ENCODE results near the gene CENPM. TPM values are rescaled to one million over a fixed set of nuclear protein-coding genes. Genes with fewer than 3 reads are reported as not detected.

The CENPM gene
- polyA plus RNA-seq, 10 donors = 4.3 to 9.7 (median 6.0) TPM

DNA sequence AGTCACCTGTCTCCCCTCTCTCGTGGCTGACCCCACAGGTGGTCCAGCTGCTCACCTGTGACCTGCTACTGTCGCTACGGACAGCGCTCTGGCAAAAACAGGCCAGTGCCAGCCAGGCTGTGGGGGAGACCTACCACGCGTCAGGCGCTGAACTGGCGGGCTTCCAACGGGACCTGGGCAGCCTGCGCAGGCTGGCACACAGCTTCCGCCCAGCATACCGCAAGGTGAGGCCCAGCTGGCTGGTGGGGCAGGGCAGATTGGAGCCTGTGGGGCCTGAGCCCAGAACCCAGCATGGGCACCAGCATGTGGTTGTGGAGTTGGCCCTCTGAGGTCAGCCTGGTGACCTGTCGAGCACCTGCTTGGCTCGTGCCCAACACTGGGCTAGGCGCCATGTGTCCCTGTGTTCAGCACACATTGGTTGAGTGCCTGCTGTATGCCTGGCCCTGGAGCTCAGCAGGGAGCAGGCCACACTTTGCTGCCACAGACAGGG is 44.0 kb downstream of the CENPM start:
- DNase-seq = no peak

DNA sequence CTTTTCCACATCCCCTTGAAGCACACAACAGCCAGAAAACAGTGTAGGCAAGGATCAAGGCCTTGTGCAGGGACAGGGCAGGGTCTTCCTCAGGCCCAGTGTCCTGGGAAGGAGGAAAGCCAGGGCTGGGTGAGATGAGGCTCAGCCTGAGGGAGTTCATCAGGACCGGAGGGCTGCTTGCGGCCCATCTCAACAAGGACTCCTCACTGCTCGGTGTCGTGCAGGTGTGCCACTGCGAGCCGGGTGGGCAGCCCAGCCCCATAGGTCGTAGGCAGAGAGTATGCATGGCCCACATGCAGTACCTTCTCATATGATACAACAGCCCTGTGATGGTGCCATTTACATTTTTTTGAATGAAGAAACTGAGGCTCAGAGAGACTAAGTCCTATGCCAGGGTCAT is 44.9 kb downstream of the CENPM start:
- DNase-seq = no peak

DNA sequence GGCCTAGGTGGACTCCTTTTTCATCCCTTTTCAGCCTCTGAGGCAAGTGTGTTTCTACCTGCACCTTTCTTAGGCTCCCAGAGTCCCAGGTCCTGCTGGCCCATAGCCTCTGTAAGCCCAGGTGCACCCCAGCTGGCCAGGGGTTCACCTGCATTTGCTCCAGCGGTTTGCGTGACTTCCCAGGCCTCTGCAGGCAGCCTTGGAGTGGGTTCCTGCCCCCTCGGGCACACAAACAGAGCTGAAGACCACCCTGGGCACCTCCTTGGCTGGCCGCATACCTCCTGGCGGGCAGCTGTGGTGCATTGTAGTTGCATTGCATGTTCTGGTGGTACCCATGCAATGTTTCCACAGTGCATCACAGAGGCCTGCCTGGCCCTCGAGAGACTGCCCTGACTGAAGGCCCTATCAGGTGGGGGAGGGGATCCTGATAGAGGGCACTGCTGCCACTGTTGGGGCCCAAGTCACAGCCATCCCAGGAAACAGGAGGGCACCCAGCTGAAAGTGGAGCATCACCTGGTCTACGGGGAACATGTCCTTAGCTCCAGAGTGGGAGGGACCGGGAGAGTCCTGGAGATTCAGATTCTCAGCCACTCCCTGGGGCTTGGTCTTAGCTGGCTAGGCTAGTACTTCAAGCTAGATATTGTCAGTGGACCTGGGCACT is 46.2 kb downstream of the CENPM start:
- no peak for DNase-seq

DNA sequence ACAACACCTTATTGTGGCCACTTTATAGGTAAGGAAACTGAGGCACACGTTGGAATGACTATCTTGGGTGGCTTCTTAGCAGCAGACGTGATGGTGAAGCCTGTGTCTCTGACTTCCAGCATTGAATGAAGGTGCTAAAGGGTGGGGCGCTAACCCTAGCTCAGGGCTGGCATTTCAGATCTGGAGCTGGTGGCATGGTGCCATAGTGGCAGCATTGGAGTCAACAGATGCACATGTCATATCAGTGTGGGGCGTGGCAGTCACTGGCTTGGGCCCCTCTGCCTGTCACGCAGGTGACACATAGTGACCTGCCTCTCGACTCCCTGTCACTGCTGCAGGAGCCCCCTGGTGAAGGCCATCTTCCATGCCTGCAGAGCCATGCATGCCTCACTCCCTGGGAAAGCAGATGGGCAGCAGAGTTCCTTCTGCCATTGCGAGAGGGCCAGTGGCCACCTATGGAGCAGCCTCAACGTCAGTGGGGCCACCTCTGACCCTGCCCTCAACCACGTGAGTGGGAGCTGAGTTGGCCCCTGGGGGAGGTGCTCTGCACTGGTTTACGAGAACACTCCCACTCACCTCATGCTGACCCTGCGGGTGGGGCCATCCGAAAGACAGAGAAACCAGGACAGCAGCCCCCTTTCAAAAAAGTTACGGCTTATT is 46.8 kb downstream of the CENPM start:
- peak in 1 of 3 donors; percentile 43 for DNase-seq

DNA sequence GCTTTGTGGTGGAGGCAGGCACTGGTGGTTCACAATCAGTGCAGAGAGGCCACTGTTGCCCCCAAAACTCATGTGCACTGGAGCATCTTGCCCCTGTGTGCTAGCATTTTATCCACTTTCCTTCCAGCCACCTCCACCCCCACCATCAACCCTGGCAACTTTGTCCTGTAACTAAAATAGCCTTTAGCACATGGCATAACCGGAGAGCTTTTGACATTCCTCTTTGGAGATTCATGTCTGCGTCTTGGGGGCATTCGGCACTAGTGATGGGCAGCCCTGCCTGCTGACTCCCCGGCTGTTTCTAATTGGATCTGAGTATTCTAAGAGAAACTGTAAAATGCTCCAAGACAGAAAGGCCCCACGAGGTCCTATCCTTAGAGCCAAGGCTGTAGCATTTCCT is 47.8 kb downstream of the CENPM start:
- peak in 1 of 3 donors; percentile 41 for DNase-seq

- peak in 2 of 3 donors; percentile 32 to 51 for DNase-seq
These were observed 48.3 kb downstream of the CENPM start for GRCh38 chr22:41898645-41899044.

DNA sequence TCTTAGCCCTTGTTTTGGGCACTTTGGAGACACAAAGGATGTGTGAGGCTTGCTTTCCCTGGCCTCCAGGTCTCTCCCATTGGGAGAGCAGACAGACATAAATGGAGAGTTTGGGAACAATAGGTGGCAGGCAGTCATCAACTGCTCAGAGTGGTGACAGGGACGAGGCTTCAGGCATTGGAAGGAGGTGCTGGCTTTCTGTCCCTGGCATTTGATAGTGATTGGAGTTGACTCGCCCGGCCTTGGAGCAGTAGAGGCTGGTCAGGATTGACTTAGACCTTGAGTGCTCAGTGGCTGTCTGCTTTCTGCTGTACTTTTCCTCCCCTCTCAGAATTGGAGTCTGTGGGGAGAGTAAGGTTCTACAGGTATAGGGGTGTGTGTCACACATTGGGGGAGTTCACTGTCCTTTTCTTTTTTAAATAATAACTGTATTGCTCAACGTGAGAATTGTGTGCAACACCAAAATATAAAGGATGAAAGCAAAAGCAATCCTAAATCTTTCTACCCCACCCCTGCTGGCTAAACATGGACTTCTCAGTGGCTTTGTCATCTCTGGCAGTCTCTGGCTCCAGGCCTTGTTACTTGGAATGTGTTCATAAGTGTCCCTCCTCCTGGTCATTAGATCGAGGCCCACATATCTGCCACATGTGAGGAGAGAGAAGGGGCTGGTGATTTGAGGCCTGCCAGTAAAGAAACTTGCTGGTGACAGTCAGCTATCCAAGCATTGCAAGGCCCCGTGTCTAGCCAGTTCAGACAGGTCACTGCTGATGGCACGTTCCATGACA is 53.2 kb downstream of the CENPM start:
- no peak for DNase-seq

GRCh38 chr22:41892721-41893120 is 54.2 kb downstream of the CENPM start:
- no peak for DNase-seq

GRCh38 chr22:41891407-41891806 is 55.5 kb downstream of the CENPM start:
- no peak for DNase-seq

Other genes with a start within 250 kb of the CENPM start
- 1 to 10 TPM in 7 of 10 donors, under 1 TPM in 3; 0.54 to 3.1 (median 1.3) TPM for gene MEI1, start 247.6 kb downstream of the CENPM start, polyA plus RNA-seq (ENCODE audit: insufficient read length in 10 of 10)
- gene CCDC134, start 146.5 kb downstream of the CENPM start, polyA plus RNA-seq (ENCODE audit: insufficient read length in 10 of 10) = 10 to 100 TPM in 1 of 10 donors, 1 to 10 TPM in 9; 7.1 to 10.6 (median 8.5) TPM
- 100 to 1,000 TPM in 1 of 10 donors, 10 to 100 TPM in 9; 60.8 to 102 (median 78.3) TPM for gene SREBF2, start 114.0 kb downstream of the CENPM start, polyA plus RNA-seq (ENCODE audit: insufficient read length in 10 of 10)
- under 1 TPM in 3 of 10 donors, not detected in 7; 0.12 to 0.28 (median 0.14) TPM for gene SHISA8, start 32.1 kb downstream of the CENPM start, polyA plus RNA-seq (ENCODE audit: insufficient read length in 10 of 10)
- 1 to 10 TPM in 8 of 10 donors, under 1 TPM in 2; 0.70 to 2.3 (median 1.4) TPM for gene TNFRSF13C, start 20.3 kb downstream of the CENPM start, polyA plus RNA-seq (ENCODE audit: insufficient read length in 10 of 10)
- 1 to 10 TPM in 6 of 10 donors, under 1 TPM in 4; 0.68 to 2.9 (median 1.1) TPM for gene SEPTIN3, start 22.3 kb upstream of the CENPM start, polyA plus RNA-seq (ENCODE audit: insufficient read length in 10 of 10)
- gene WBP2NL, start 51.6 kb upstream of the CENPM start, polyA plus RNA-seq (ENCODE audit: insufficient read length in 10 of 10) = 1 to 10 TPM in 7 of 10 donors, under 1 TPM in 3; 0.48 to 2.4 (median 1.2) TPM
- gene NAGA, start 123.7 kb upstream of the CENPM start, polyA plus RNA-seq (ENCODE audit: insufficient read length in 10 of 10) = 10 to 100 TPM; 16.9 to 28.0 (median 20.9) TPM
- 10 to 100 TPM; 14.5 to 33.0 (median 19.8) TPM for gene PHETA2, start 127.1 kb upstream of the CENPM start, polyA plus RNA-seq (ENCODE audit: insufficient read length in 10 of 10)
- gene SMDT1, start 132.5 kb upstream of the CENPM start, polyA plus RNA-seq (ENCODE audit: insufficient read length in 10 of 10) = 100 to 1,000 TPM in 9 of 10 donors, 10 to 100 TPM in 1; 94.1 to 156 (median 122) TPM
- 100 to 1,000 TPM in 3 of 10 donors, 10 to 100 TPM in 7; 84.3 to 130 (median 95.8) TPM for gene NDUFA6, start 143.6 kb upstream of the CENPM start, polyA plus RNA-seq (ENCODE audit: insufficient read length in 10 of 10)
- 1 to 10 TPM in 7 of 10 donors, under 1 TPM in 3; 0.59 to 3.7 (median 1.2) TPM for gene CYP2D6, start 183.7 kb upstream of the CENPM start, polyA plus RNA-seq (ENCODE audit: insufficient read length in 10 of 10)

Data from muscle of back (tissue), 11 donors.